Measurements from ENCODE around the gene RPS3A.

RPS3A gene

DNA sequence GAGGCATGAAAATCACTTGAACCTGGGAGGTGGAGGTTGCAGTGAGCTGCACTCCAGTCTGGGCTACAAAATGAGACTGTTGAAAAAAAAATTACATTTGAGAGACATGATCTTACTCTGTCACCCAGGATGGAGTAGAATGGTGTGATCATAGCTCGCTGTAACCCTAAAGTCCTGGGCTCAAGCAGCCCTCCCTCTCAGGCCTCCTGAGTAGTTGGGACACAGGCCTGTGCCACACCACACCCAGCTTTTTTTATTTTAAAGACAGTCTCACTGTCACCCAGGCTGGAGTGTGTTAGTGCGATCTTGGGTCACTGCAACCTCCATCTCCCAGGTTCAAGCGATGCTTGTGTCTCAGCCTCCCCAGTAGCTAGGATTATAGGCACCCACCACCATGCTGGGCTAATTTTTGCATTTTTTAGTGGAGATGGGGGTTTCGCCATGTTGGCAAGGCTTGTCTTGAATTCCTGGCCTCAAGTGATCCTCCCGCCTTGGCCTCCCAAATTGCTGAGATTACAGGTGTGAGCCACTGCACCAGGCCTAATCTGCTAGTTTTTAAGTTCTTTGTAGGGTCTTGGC lies 6.1 kb downstream of the RPS3A start:
- Mint-ChIP-seq H3K4me1 (peaks cover 17% of the 10 kb centered on the region), H3K27ac (no peak overlapping the region), H3K9me3 (no peaks in the 10 kb centered on the region), H3K36me3 (ENCODE audit: low read depth) (peaks cover 67% of the 10 kb centered on the region), H3K27me3 (ENCODE audit: low read depth) (no peaks in the 10 kb centered on the region), H3K4me3 (no peak overlapping the region)
- TF ChIP-seq, protein P1, sequence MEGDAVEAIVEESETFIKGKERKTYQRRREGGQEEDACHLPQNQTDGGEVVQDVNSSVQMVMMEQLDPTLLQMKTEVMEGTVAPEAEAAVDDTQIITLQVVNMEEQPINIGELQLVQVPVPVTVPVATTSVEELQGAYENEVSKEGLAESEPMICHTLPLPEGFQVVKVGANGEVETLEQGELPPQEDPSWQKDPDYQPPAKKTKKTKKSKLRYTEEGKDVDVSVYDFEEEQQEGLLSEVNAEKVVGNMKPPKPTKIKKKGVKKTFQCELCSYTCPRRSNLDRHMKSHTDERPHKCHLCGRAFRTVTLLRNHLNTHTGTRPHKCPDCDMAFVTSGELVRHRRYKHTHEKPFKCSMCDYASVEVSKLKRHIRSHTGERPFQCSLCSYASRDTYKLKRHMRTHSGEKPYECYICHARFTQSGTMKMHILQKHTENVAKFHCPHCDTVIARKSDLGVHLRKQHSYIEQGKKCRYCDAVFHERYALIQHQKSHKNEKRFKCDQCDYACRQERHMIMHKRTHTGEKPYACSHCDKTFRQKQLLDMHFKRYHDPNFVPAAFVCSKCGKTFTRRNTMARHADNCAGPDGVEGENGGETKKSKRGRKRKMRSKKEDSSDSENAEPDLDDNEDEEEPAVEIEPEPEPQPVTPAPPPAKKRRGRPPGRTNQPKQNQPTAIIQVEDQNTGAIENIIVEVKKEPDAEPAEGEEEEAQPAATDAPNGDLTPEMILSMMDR (IDR thresholded peaks at IDR 0.05; ENCODE audit: unreplicated experiment in 3 of 3) = no peak

DNA sequence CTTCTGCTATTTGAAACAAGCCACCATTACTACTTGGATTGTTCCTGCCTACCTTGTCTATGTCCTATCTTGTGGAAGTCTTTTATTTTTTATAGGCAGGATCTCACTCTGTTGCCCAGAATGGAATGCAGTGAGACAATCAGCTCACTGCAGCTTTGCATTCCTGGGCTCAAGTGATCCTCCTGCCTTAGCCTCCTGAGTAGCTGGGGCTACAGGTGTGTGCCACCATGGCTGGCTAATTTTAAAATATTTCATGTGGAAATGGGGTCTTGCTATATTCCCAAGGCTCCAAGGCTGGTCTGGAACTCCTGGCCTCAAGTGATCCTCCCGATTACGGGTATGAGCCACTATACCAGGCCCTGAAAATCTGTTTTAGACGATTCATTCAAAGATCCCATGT lies 7.6 kb downstream of the RPS3A start:
- H3K27ac Mint-ChIP-seq = no peak overlapping the region
- H3K4me1 Mint-ChIP-seq = peaks cover 6% of the 10 kb centered on the region
- TF ChIP-seq, protein P1 (IDR thresholded peaks at IDR 0.05; ENCODE audit: unreplicated experiment in 3 of 3) = no peak
- no peaks in the 10 kb centered on the region for H3K27me3 Mint-ChIP-seq (ENCODE audit: low read depth)
- H3K36me3 Mint-ChIP-seq (ENCODE audit: low read depth) = peaks cover 53% of the 10 kb centered on the region
- H3K4me3 Mint-ChIP-seq = no peak overlapping the region
- no peaks in the 10 kb centered on the region for H3K9me3 Mint-ChIP-seq

DNA sequence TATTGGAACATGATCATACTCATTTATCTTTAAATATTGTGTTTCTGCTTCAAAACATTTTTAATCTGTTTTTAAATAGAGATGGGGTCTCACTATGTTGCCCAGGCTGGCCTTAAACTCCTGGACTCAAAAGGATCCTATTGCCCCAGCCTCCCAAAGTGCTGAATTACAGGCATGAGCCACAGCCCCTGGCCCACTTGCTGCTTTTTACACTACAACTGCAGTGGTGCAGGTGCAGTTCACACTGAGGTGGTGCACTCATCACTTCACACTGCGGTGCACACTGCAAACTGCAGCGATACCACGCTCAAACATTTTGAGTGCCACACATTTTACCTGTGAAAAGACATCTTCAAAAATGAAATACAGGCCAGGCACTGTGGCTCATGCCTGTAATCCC lies 10.8 kb downstream of the RPS3A start:
- Mint-ChIP-seq H3K9me3 (no peaks in the 10 kb centered on the region), H3K27me3 (ENCODE audit: low read depth) (no peaks in the 10 kb centered on the region), H3K36me3 (ENCODE audit: low read depth) (peaks cover 41% of the 10 kb centered on the region), H3K4me3 (no peak overlapping the region), H3K27ac (no peak overlapping the region), H3K4me1 (no peaks in the 10 kb centered on the region)
- TF ChIP-seq, protein P1 (IDR thresholded peaks at IDR 0.05; ENCODE audit: unreplicated experiment in 3 of 3) = no peak

DNA sequence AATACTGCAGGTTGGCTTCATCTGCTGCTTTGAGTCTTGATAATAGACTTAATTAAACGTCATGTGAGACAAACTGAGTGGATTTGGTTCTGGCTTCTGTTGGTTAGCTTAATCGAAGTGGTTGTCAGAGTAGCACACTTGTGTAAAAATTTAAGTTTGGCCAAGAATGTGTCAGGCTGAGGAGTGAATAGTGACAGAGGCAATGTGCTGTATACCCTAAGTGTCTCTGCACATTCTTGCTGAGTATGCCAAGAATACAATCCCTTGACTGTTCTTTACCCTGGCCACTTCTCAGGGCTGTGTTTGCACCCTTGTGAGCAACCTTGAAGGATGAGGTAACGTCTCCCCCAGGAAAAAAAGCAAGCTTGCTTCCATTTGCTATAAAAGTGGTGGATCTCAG lies 14.9 kb downstream of the RPS3A start:
- Mint-ChIP-seq H3K27ac (no peak overlapping the region), H3K4me3 (no peak overlapping the region), H3K4me1 (peaks cover 5% of the 10 kb centered on the region), H3K36me3 (ENCODE audit: low read depth) (peaks cover 17% of the 10 kb centered on the region), H3K9me3 (no peaks in the 10 kb centered on the region), H3K27me3 (ENCODE audit: low read depth) (no peaks in the 10 kb centered on the region)
- TF ChIP-seq, protein P1 (IDR thresholded peaks at IDR 0.05; ENCODE audit: unreplicated experiment in 3 of 3) = no peak

DNA sequence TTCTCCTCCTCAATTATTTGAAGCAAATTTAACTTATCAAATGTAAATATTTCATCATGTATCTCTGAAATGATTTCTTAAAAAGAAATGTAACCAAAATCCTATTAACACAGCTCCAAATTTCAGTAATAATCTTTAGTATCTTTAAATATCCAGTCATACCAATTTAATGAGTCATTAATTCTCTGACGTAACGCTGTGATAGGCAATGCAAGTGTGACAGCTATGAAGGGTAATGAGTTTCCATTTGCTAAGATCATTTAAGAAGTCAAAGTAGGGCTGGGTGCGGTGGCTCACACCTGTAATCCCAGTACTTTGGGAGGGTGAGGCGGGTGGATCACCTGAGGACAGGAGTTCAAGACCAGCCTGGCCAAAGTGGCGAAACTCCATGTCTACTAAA lies 15.6 kb downstream of the RPS3A start:
- H3K27me3 Mint-ChIP-seq (ENCODE audit: low read depth) = no peaks in the 10 kb centered on the region
- TF ChIP-seq, protein P1 (IDR thresholded peaks at IDR 0.05; ENCODE audit: unreplicated experiment in 3 of 3) = no peak
- H3K9me3 Mint-ChIP-seq = no peaks in the 10 kb centered on the region
- peaks cover 5% of the 10 kb centered on the region for H3K4me1 Mint-ChIP-seq
- H3K4me3 Mint-ChIP-seq = no peak overlapping the region
- H3K27ac Mint-ChIP-seq = no peak overlapping the region
- peaks cover 17% of the 10 kb centered on the region for H3K36me3 Mint-ChIP-seq (ENCODE audit: low read depth)

DNA sequence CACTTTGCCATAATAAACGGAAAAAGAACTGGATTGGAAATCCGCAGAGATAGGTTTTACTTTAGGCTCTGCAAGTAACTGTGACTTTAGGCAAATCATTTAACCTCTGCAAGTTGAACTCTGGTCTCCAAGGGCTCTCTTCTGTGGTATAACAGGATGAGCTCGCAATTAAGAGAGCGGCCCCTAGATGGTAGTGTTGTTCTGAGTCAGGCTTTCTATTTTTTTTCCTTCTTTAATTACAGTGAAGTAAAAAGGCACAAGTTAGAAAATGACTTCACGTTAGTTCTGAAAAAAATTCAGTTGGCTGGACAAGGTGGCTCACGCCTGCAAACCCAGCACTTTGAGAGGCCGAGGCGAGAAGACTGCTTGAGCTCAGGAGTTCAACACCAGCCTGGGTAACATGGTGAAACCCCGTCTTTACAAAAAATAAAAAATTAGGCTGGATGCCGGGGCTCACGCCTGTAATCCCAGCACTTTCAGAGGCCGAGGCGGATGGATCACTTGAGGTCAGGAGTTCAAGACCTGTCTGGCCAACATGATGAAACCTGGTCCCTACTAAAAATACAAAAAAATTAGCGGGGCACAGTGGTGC lies 18.0 kb downstream of the RPS3A start:
- Mint-ChIP-seq H3K27ac (peak overlapping the region; percentile 10 to 43 (median 24)), H3K36me3 (ENCODE audit: low read depth) (peaks cover 22% of the 10 kb centered on the region), H3K4me1 (peaks cover 5% of the 10 kb centered on the region), H3K27me3 (ENCODE audit: low read depth) (no peaks in the 10 kb centered on the region), H3K4me3 (no peak overlapping the region), H3K9me3 (no peaks in the 10 kb centered on the region)
- TF ChIP-seq, protein P1 (IDR thresholded peaks at IDR 0.05; ENCODE audit: unreplicated experiment in 3 of 3) = peak; percentile 72 to 85 (median 76)

Measured in nephron (organoid).